Activated naive CD8-positive, alpha-beta T cell treated with anti-CD3 and anti-CD28 coated beads, Interleukin-2, amount 10 ng/mL, durations not matched to agents 7 days and 5 days (primary cell): ENCODE data around the gene ASTL. TPM values are rescaled to one million over a fixed set of nuclear protein-coding genes. Genes with fewer than 3 reads are reported as not detected.
"Not testable (repeated sequence)": the region's sequence is repeated elsewhere in the genome, so short reads cannot be mapped to it uniquely, and the experiment has no call there.

Experiments
- ATAC-seq: fragments of 150-1000 bp; cut with Tn5 transposase; one replicate; pipeline ENCODE4 v1.10.0; 2021; ENCODE audit warnings: low read depth, moderate library complexity
- POLR2A ChIA-PET: fragments of 350-600 bp; sonication (Branson Sonifier 250); formaldehyde crosslinking; loops from one replicate; lab custom pipeline; 2021; ENCODE audit warnings: antibody characterized with exemption; lab: Charles Lee
- DNase-seq: peaks from one replicate; pipeline ENCODE4 v3.0.0; 2021
- H3K27ac Mint-ChIP-seq: one replicate; pipeline ENCODE4 v1.8.0; 2022; ENCODE audit warnings: mild to moderate bottlenecking, mixed read lengths
- H3K27me3 Mint-ChIP-seq: one replicate; pipeline ENCODE4 v1.8.0; 2022; ENCODE audit warnings: mild to moderate bottlenecking, moderate library complexity, mixed read lengths
- H3K36me3 Mint-ChIP-seq: one replicate; pipeline ENCODE4 v1.8.0; 2021; ENCODE audit warnings: mild to moderate bottlenecking, mixed read lengths
- H3K4me1 Mint-ChIP-seq: one replicate; pipeline ENCODE4 v1.8.0; 2021; ENCODE audit warnings: mixed read lengths
- H3K4me3 Mint-ChIP-seq: one replicate; pipeline ENCODE4 v1.8.0; 2022; ENCODE audit warnings: mild to moderate bottlenecking, moderate library complexity, mixed read lengths
- H3K9me3 Mint-ChIP-seq: one replicate; pipeline ENCODE4 v1.8.0; 2021; ENCODE audit warnings: mixed read lengths
- total RNA-seq, 2 experiments: library from RNA; stranded (reverse); gene quantifications; one replicate each; pipeline ENCODE4 v1.2.3, GENCODE V29; 2021

Gene ASTL
- total RNA-seq, 2 experiments from 2014 or later, result 12.2 to 14.7 TPM

- DNase-seq (no peak), ATAC-seq (no peak)
- H3K4me1 Mint-ChIP-seq, result peaks cover 1% of the 10 kb centered on the region
- no peak overlapping the region for H3K4me3 Mint-ChIP-seq
- POLR2A ChIA-PET, result no interaction called here
- no peaks in the 10 kb centered on the region for H3K9me3 Mint-ChIP-seq
- no peak overlapping the region for H3K27ac Mint-ChIP-seq
- H3K36me3 Mint-ChIP-seq, result no peaks in the 10 kb centered on the region
- peaks cover 3% of the 10 kb centered on the region for H3K27me3 Mint-ChIP-seq
Measured at GRCh38 chr2:96087130-96087529, 51.2 kb downstream of the ASTL start.

GRCh38 chr2:96085541-96086355 lies 52.6 kb downstream of the ASTL start:
- Mint-ChIP-seq H3K27ac (no peak overlapping the region), H3K4me1 (peaks cover 1% of the 10 kb centered on the region), H3K36me3 (no peaks in the 10 kb centered on the region), H3K4me3 (no peak overlapping the region), H3K9me3 (no peaks in the 10 kb centered on the region), H3K27me3 (peaks cover 6% of the 10 kb centered on the region)
- DNase-seq, result peak; percentile 19
- ATAC-seq, result no peak
- POLR2A ChIA-PET, result no interaction called here

DNA sequence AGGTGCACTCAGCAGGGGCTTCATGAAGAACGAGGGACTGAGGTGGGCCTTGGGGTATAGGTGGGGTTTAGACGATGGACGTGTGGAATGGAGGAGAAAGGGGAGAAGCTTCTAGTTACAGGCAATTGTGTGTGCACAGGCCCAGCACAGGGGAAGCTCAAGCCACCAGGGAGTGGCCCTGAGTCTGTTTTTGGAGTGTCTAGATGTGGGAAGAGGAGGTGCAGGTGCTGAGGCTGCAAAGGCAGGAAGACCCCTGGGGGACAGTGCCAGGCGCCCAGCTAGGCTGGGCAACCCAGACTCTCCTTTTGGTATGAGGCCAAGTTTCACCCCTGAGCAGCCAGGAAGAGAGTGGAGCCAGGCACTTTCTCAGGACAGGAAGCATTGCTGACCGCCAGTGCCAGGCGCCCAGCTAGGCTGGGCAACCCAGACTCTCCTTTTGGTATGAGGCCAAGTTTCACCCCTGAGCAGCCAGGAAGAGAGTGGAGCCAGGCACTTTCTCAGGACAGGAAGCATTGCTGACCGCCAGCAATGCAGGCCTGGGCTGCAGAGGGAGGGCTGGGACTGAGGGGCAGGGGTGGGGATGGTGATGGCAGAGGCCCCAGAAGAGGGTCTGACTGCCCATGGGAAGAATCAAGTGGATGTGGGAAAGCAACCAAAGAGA lies 53.3 kb downstream of the ASTL start:
- ATAC-seq, H3K27ac Mint-ChIP-seq, H3K9me3 Mint-ChIP-seq, POLR2A ChIA-PET, DNase-seq, H3K36me3 Mint-ChIP-seq, H3K4me1 Mint-ChIP-seq, H3K4me3 Mint-ChIP-seq: not testable (repeated sequence)
- peaks cover 12% of the 10 kb centered on the region for H3K27me3 Mint-ChIP-seq

GRCh38 chr2:96083989-96084857 lies 54.1 kb downstream of the ASTL start:
- peaks cover 1% of the 10 kb centered on the region for H3K4me1 Mint-ChIP-seq
- no peak overlapping the region for H3K4me3 Mint-ChIP-seq
- no peaks in the 10 kb centered on the region for H3K36me3 Mint-ChIP-seq
- peaks cover 16% of the 10 kb centered on the region for H3K27me3 Mint-ChIP-seq
- no peak overlapping the region for H3K27ac Mint-ChIP-seq
- POLR2A ChIA-PET, result no interaction called here
- H3K9me3 Mint-ChIP-seq, result peaks cover 1% of the 10 kb centered on the region
- no peak for ATAC-seq
- DNase-seq, result peak; percentile 15

GRCh38 chr2:96083064-96083939 lies 55.0 kb downstream of the ASTL start:
- peaks cover 25% of the 10 kb centered on the region for H3K27me3 Mint-ChIP-seq
- no peaks in the 10 kb centered on the region for H3K36me3 Mint-ChIP-seq
- peak; percentile 23 for DNase-seq
- H3K9me3 Mint-ChIP-seq, result peaks cover 1% of the 10 kb centered on the region
- ATAC-seq, result no peak
- H3K27ac Mint-ChIP-seq, result no peak overlapping the region
- no peak overlapping the region for H3K4me3 Mint-ChIP-seq
- POLR2A ChIA-PET, result no interaction called here
- H3K4me1 Mint-ChIP-seq, result peaks cover 1% of the 10 kb centered on the region

DNA sequence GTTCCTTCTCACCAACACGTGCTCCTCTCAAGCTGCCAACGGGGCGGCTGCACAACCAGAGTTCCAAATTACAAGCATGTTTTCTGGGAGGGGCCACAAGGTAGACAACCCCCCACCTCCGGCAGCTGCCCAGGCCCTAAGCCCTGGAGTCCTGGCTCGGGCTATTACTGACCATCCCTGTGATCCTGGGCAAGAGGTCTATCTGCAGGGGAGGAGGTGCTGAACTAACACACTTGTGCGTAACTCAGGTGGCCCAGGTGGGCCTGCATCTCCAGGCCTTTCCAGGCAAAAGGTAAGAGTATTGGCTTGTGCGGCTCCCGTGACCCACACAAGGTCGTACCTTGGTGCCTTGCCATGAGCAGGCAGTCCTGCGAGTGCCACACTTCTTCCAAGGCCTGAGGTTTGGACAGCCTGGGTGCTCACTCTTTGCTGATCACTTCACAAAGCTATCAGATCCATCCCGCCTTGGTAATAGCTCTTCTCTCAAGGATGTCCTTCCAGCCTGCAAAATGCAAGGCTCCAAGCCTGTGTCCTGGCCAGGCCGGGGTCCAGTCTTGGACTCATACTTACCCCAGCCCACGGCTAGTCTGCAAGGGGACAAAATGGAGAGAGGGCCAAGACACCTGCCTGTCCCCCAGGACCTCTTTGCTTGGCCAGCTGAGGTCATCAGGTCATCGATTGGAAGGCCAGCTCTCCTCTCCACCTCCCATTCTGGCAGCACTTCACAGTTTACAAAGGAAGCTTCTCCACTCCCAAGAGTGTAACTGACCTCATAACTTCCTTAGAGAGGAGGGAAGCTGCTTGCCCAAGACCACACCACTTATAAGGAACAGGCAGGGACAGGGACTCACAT lies 55.9 kb downstream of the ASTL start:
- no peak for DNase-seq
- no peak overlapping the region for H3K4me3 Mint-ChIP-seq
- ATAC-seq, result no peak
- POLR2A ChIA-PET, result no interaction called here
- H3K9me3 Mint-ChIP-seq, result peaks cover 1% of the 10 kb centered on the region
- H3K4me1 Mint-ChIP-seq, result peaks cover 1% of the 10 kb centered on the region
- H3K27me3 Mint-ChIP-seq, result peaks cover 28% of the 10 kb centered on the region
- no peaks in the 10 kb centered on the region for H3K36me3 Mint-ChIP-seq
- no peak overlapping the region for H3K27ac Mint-ChIP-seq

- Mint-ChIP-seq H3K9me3 (peaks cover 1% of the 10 kb centered on the region), H3K4me1 (no peaks in the 10 kb centered on the region), H3K4me3 (no peak overlapping the region), H3K36me3 (no peaks in the 10 kb centered on the region), H3K27ac (no peak overlapping the region), H3K27me3 (peaks cover 30% of the 10 kb centered on the region)
- POLR2A ChIA-PET, result no interaction called here
- no peak for DNase-seq
- no peak for ATAC-seq
Measured at GRCh38 chr2:96081042-96081441, 57.3 kb downstream of the ASTL start.

DNA sequence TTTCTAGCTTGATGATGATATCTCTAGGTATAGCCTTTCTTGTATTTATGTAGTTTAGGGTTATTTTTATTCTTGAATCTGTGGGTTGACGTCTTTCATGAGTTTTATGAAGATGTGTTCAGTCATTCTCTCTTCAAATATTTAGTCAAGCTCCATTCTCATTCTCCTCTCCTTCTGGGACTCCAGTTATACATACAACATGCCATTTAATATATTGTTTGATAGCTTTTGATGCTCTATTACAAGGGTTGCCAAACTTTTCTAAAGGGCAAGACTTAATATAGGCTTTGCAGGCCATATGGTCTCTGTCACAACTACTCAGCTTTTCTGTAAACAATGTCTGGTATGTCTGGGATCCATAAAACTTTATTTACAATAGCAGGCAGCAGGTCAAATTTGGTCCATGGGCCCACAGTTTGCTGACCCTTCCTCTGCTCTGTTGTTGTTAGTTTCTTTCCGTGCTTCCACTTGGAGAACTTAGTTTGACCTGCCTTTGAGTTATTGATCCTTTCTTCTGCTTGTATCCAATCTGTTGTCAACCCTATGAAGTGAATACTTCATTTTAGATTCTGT lies 63.0 kb downstream of the ASTL start:
- Mint-ChIP-seq H3K9me3 (no peaks in the 10 kb centered on the region), H3K27ac (no peak overlapping the region), H3K4me1 (no peaks in the 10 kb centered on the region), H3K36me3 (no peaks in the 10 kb centered on the region), H3K4me3 (no peak overlapping the region), H3K27me3 (peaks cover 24% of the 10 kb centered on the region)
- ATAC-seq (no peak), DNase-seq (no peak)
- POLR2A ChIA-PET, result no interaction called here

GRCh38 chr2:96074156-96074555 lies 64.1 kb downstream of the ASTL start:
- Mint-ChIP-seq H3K36me3 (no peaks in the 10 kb centered on the region), H3K27ac (no peak overlapping the region), H3K9me3 (no peaks in the 10 kb centered on the region), H3K4me1 (no peaks in the 10 kb centered on the region), H3K4me3 (no peak overlapping the region), H3K27me3 (peaks cover 16% of the 10 kb centered on the region)
- no peak for ATAC-seq
- POLR2A ChIA-PET, result no interaction called here
- no peak for DNase-seq

DNA sequence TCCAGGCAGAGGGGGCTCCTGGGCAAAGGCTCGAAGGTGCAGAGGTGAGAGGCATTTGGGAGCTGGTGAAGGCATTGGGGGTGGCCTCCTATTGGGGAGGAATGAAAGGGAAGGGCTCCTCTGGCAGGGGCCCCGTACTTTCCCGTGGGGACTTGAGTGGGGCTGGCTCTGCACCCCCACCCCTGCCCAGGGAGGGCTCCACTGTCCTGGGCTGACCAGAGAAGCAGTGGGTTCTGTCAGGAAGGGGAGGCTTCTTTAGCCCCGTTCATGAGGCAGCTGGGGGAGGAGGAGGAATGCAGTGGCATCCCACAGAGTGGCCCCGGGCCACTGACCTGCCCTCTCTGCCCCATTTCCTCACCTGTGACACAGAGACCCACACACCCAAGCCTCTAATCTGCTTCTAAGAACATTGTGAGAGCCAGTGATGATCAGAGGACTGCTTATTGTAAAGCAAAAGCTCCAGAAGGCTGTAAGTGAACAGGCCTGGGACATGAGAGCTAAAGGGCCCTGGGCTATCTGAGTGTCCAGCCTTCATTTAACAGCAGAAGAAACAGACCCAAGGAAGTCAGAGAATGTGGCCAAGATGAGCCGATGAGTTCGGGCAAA lies 65.0 kb downstream of the ASTL start:
- Mint-ChIP-seq H3K9me3 (no peaks in the 10 kb centered on the region), H3K4me3 (no peak overlapping the region), H3K27ac (no peak overlapping the region), H3K36me3 (no peaks in the 10 kb centered on the region), H3K27me3 (peaks cover 7% of the 10 kb centered on the region), H3K4me1 (no peaks in the 10 kb centered on the region)
- DNase-seq, result no peak
- POLR2A ChIA-PET, result no interaction called here
- no peak for ATAC-seq
